Stomach smooth muscle (tissue), 2 donors: ENCODE measurements around the gene SCNM1.
"Not testable (repeated sequence)": the region's sequence is repeated elsewhere in the genome, so short reads cannot be mapped to it uniquely, and the experiment has no call there.

Source experiments
- H3K27ac ChIP-seq: one replicate; pipeline ENCODE4 v1.7.0; 2013; ENCODE audit warnings: mild to moderate bottlenecking, low read length, inconsistent platforms
- H3K27me3 ChIP-seq, 2 donors: one replicate each; pipeline ENCODE4 v1.7.0; 2013; ENCODE audit warnings: low read length in 2 of 2; ENCODE audit not compliant: insufficient read depth in 2 of 2, control insufficient read depth in 1 of 2
- H3K36me3 ChIP-seq, 2 donors: one replicate each; pipeline ENCODE4 v1.7.0; 2013; ENCODE audit warnings: low read length in 2 of 2; ENCODE audit not compliant: control insufficient read depth in 2 of 2, insufficient read depth in 2 of 2
- H3K4me1 ChIP-seq: one replicate; pipeline ENCODE4 v1.7.0; 2013; ENCODE audit warnings: low read length; ENCODE audit not compliant: control insufficient read depth, insufficient read depth
- H3K4me3 ChIP-seq, 2 donors: one replicate each; pipeline ENCODE4 v1.7.0; 2013; ENCODE audit warnings: low read length in 2 of 2
- H3K9ac ChIP-seq, 2 donors: one replicate each; pipeline ENCODE4 v1.7.0; 2013; ENCODE audit warnings: low read length in 2 of 2, mild to moderate bottlenecking in 1 of 2
- H3K9me3 ChIP-seq, 2 donors: one replicate each; pipeline ENCODE4 v1.7.0; 2013; ENCODE audit warnings: low read length in 2 of 2; ENCODE audit not compliant: control insufficient read depth in 2 of 2
- donor health status: healthy.
- donor health status: Pancreatic carcinoma.

SCNM1 gene

DNA sequence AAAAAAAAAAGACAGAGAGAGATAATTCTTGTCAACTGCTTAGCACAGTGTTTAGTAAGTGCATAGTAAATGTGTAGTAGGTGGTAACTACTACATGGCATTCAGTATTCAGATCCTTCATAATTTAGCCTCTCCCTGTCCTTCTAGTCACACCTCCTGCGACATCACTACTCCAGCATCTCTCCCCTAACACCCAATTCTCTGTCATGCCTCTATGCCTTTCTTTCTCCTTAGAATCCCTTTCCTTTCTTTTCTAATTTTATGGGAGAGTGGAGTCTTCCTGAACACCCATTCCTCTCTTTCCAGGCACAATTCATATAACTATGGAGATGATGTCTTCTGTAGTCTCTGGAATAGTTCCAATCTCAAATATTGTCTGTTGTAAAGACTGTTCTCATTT lies 27.9 kb downstream of the SCNM1 start:
- no peaks in the 10 kb centered on the region for H3K36me3 ChIP-seq
- no peak overlapping the region for H3K4me3 ChIP-seq
- no peaks in the 10 kb centered on the region for H3K27me3 ChIP-seq
- H3K27ac ChIP-seq, result no peak overlapping the region
- H3K4me1 ChIP-seq, result peaks cover 13% of the 10 kb centered on the region
- H3K9me3 ChIP-seq, result no peaks in the 10 kb centered on the region
- no peak overlapping the region for H3K9ac ChIP-seq

DNA sequence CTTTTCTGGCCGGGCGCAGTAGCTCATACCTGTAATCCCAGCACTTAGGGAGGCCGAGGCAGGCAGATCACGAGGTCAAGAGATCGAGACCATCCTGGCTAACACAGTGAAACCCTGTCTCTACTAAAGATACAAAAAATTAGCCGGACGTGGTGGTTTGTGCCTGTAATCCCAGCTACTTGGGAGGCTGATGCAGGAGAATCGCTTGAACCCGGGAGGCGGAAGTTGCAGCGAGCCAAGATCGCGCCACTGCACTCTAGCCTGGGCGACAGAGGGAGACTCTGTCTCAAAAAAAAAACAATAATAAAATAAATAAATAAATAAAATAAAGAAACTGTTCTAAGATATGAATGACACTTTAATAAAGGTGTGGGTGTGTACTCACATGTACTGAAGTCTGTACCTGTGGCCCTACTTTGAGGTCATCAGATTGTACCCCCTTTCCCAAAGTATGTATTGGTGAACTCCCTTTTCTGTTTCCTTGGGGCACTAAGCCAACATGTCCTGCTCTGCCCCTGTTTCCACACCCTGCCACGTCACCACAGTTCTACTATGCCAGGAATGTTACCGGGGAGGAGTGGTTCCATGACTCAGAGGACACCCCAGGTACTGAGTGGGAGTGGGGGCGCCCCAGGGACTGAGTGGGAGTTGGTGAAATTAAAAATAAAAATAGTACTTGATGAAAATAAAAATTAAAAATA lies 29.1 kb downstream of the SCNM1 start:
- not testable (repeated sequence) for H3K9me3 ChIP-seq, H3K4me3 ChIP-seq, H3K36me3 ChIP-seq, H3K27ac ChIP-seq, H3K9ac ChIP-seq, H3K27me3 ChIP-seq
- H3K4me1 ChIP-seq, result peaks cover 13% of the 10 kb centered on the region

DNA sequence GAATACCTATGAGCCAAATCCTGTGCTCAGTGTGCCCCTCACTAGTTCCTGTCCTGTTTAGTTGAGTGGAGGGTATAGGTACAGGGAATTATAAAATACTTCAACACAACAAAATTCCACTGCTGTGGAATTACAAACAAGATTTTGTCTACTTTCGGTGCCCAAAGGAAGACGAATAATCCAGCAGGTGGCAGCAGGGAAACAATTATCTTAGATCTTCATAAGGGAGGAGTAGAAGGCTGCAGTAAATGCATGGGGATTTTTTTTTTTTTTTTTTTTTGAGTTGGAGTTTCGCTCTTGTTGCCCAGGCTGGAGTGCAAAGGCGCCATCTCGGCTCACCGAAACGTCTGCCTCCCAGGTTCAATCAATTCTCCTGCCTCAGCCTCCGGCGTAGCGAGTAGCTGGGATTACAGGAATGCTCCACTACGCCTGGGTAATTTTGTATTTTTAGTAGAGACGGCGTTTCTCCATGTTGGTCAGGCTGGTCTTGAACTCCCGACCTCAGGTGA lies 30.4 kb downstream of the SCNM1 start:
- Histone ChIP-seq H3K4me3 (peak overlapping the region; percentile 8 to 35), H3K36me3 (no peaks in the 10 kb centered on the region), H3K4me1 (peaks cover 18% of the 10 kb centered on the region), H3K27me3 (no peaks in the 10 kb centered on the region), H3K9me3 (no peaks in the 10 kb centered on the region), H3K9ac (no peak overlapping the region), H3K27ac (no peak overlapping the region)

DNA sequence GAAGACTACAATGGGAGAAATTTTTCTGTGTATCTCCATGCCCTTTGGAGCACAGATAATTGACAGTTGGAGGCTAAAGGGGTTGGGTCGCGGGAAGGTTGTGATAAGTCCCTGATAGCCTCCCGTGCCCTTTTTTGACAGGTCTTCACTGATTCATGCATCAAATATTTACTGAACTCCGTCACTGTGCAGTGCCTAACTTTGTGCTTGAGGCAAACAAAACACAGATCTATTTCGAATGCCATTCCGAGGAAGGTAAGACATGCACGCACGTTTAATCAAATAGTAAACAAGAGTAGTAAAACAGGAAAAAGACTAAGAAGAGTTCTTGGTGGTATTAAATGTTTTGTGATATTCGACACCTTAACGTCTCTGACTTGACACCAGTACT lies 31.9 kb downstream of the SCNM1 start:
- H3K27ac ChIP-seq, result peak overlapping the region; percentile 92
- no peaks in the 10 kb centered on the region for H3K27me3 ChIP-seq
- H3K9ac ChIP-seq, result peak overlapping the region; percentile 2 to 96
- H3K9me3 ChIP-seq, result no peaks in the 10 kb centered on the region
- H3K36me3 ChIP-seq, result peaks cover 0 to under 1% of the 10 kb centered on the region in 2 donors
- H3K4me1 ChIP-seq, result peaks cover 19% of the 10 kb centered on the region
- peak overlapping the region; percentile 97 to 99 for H3K4me3 ChIP-seq

DNA sequence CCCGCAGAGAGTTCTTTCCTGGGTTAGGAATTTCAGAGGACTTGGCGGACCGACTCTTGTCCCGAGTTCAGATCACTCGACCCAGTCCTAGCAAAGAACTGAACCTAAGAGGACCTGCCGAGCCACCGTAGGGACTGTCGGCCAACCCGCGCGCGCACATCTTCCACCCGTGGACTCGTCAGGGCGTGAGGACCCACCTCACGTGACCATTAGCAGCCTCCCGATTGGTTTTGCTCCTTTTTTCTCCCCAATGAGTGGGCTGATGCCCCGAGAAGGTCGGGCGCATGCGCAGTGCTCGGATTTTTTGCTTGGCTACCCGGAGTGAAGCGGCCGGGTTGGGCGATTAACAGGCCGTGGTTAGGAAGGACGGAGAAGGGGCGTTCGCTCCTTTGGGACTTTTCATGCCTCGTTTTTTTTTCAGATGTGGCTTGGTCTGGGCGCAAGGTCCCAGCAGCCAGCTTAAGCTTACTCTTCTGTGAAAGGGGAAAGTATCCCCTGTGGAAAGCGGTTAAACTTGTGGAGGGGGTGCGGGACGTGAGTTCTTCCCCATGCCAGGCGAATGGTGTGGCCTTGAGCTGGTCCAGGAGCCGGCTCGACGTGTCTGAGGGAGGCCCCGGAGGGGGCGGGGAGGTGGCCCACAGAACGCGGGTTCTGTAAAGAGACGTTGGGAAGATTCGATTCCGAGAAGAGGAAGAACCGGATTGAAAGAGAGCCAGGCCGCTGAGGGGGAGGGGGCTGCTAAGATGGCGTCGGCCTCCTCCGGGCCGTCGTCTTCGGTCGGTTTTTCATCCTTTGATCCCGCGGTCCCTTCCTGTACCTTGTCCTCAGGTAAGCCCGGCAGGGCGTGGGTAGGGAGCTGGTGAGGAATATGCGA lies 32.5 kb downstream of the SCNM1 start, which contains the start of gene PIP5K1A:
TSS of gene PIP5K1A (plus strand) at position 299 of the 874 bp plus-strand sequence. CDS start at position 744, 445 bp downstream.
- peaks cover 0 to 3% of the 10 kb centered on the region in 2 donors for H3K36me3 ChIP-seq

DNA sequence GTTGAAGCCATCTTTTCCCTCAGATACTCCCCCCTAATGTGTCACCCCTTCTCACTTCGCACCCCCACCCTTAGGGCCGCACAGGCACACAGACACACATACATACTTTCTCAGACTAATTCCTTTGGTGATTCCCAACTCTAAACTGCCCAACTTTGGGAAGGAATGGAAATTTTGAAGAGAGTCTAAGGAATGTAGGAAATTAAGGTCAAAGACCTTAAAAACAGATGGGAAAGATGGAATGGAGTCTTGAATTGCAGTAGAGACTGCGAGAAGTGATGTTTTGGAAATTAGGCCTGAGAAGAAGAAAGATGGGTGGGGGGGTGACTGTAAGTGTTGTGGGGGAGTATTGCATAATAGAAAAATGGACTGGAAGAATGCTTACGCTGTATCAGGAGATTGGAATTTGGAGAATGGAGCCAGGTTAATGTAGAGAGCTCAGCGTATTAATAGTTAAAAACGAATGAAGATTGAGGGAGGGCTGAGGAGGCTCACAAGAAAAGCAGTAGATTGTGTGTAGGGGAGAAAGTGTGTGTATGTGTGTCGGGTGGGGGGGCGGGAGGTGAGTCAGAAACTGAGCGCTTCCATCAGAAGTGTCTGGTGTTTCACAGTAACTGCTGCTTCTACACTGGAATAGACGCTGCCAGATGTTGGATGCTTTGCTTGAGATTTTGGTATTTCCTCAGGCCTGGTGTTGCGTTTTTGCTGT lies 34.1 kb downstream of the SCNM1 start:
- Histone ChIP-seq H3K27me3 (no peaks in the 10 kb centered on the region), H3K9ac (peak overlapping the region; percentile 95 to 96), H3K36me3 (peaks cover 0 to 3% of the 10 kb centered on the region in 2 donors), H3K9me3 (no peaks in the 10 kb centered on the region), H3K4me3 (peak overlapping the region; percentile 97 to 99), H3K27ac (no peak overlapping the region), H3K4me1 (peaks cover 19% of the 10 kb centered on the region)

More for the DNA sequence above, 32.5 kb downstream of the SCNM1 start, which contains the start of gene PIP5K1A:
- Histone ChIP-seq H3K4me1 (peaks cover 19% of the 10 kb centered on the region), H3K27ac (peak within 1 kb of the TSS; percentile 92), H3K9ac (peak within 1 kb of the TSS; percentile 95 to 96), H3K4me3 (peak within 1 kb of the TSS; percentile 97 to 99), H3K9me3 (no peaks in the 10 kb centered on the region), H3K27me3 (no peaks in the 10 kb centered on the region)

DNA sequence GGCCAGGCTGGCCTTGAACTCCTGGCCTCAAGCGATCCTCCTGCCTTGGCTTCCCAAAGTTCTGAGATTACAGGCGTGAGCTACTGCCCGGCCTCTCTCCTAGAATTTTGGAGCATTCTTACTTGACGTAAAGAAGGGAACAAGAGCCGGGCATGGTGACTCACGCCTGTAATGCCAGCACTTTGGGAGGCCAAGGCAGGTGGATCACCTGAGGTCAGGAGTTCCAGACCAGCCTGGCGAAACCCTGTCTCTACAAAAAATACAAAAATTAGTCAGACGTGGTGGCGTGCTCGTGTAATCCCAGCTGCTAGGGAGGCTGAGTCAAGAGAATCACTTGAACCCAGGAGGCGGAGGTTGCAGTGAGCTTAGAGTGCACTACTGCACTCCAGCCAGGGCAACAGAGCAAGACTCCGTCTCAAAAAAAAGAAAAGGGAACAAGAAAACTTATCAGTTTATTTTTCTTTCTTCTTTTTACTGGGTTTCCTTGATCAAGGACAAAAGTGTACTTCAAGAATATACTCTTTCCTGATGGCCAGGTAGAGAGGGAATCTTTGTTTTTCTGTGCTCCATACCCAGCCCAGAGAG lies 39.5 kb downstream of the SCNM1 start:
- not testable (repeated sequence) for H3K27ac ChIP-seq, H3K4me1 ChIP-seq

DNA sequence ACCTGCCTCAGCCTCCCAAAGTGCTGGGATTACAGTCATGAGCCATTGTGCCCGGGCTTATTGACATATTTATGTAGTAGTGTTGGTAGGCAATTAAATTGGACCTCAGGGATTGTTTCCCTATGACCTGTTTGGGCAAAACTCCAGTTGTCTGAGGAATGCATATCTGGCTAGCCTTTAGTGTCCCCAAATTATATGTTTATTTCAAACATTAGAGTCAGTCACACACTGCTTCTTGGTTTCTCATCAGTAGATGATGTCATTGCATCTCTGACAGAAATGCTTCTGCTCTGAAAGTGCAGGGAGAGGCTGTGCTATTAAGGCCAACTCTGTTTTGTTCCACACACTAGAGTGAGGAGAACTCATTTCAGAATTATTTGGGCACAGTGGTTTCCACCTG lies 44.9 kb downstream of the SCNM1 start:
- Histone ChIP-seq H3K27ac (no peak overlapping the region), H3K27me3 (no peaks in the 10 kb centered on the region), H3K4me1 (peaks cover 4% of the 10 kb centered on the region), H3K4me3 (no peak overlapping the region), H3K9ac (no peak overlapping the region), H3K9me3 (no peaks in the 10 kb centered on the region), H3K36me3 (peaks cover 4 to 9% of the 10 kb centered on the region in 2 donors)

More for the DNA sequence above, 39.5 kb downstream of the SCNM1 start:
- H3K36me3 ChIP-seq, H3K27me3 ChIP-seq, H3K9me3 ChIP-seq, H3K4me3 ChIP-seq, H3K9ac ChIP-seq: not testable (repeated sequence)

DNA sequence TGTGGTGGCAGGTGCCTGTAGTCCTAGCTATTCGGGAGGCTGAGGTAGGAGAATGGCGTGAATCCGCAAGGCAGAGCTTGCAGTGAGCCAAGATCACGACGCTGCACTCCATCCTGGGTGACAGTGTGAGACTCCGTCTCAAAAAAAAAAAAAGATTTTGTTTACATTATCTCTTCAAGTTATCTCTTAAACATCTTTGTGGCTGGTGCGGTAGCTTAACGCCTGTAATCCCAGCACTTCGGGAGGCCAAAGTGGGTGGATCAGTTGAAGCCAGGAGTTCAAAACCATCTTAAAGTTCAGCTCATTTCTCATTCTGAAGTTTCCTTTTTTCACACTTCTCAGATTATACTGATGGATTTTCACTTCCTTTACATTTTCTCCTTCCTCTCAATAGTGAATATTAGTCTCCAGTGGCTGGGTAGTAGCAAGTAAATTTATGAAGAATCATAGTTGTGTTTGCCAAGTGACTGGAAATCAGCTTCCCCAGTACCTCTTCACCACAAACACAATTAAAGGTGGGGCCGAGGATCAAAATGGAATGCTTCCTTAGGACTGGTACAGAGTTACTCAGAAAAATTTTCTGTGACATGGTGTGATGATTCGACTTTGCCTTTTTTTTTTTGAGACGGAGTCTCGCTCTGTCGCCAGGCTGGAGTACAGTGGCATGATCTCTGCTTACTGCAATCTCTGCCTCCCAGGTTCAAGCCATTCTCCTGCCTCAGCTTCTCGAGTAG lies 46.2 kb downstream of the SCNM1 start:
- Histone ChIP-seq H3K27me3 (no peaks in the 10 kb centered on the region), H3K9ac (no peak overlapping the region), H3K4me1 (peaks cover 4% of the 10 kb centered on the region), H3K27ac (no peak overlapping the region), H3K4me3 (no peak overlapping the region), H3K9me3 (no peaks in the 10 kb centered on the region), H3K36me3 (peaks cover under 1 to 7% of the 10 kb centered on the region in 2 donors)
